Thymus (tissue), 11 donors: Measurements from ENCODE around the gene DCLK3. TPM values are rescaled to one million over a fixed set of nuclear protein-coding genes. Genes with fewer than 3 reads are reported as not detected.

Source experiments
- DNase-seq, 9 donors: peaks; one replicate each; pipeline ENCODE4 v3.0.0-alpha.2; 2013; ENCODE audit warnings: low spot score in 9 of 9, low read depth in 6 of 9, missing footprints in 1 of 9
- H3K27ac ChIP-seq, 2 donors: one replicate each; pipeline ENCODE4 v1.5.1; 2013; ENCODE audit warnings: control low read depth in 1 of 2, low read depth in 1 of 2, low read length in 1 of 2, mild to moderate bottlenecking in 1 of 2, moderate library complexity in 1 of 2
- H3K27me3 ChIP-seq, 2 donors: one replicate each; pipeline ENCODE4 v1.5.1; 2013; ENCODE audit warnings: low read length in 1 of 2; ENCODE audit not compliant: control insufficient read depth in 2 of 2, insufficient read depth in 1 of 2
- H3K36me3 ChIP-seq, 2 donors: one replicate each; pipeline ENCODE4 v1.5.1; 2013; ENCODE audit warnings: low read length in 1 of 2, mild to moderate bottlenecking in 1 of 2, moderate library complexity in 1 of 2; ENCODE audit not compliant: control insufficient read depth in 2 of 2, insufficient read depth in 2 of 2
- H3K4me1 ChIP-seq, 2 donors: one replicate each; pipeline ENCODE4 v1.5.1; 2013; ENCODE audit warnings: low read length in 2 of 2; ENCODE audit not compliant: control insufficient read depth in 2 of 2, insufficient read depth in 2 of 2
- H3K4me3 ChIP-seq, 2 donors: one replicate each; pipeline ENCODE4 v1.5.1; 2013; ENCODE audit warnings: low read length in 2 of 2, control low read depth in 1 of 2, mild to moderate bottlenecking in 1 of 2
- H3K9me3 ChIP-seq, 2 donors: one replicate each; pipeline ENCODE4 v1.5.1; 2013; ENCODE audit warnings: low read length in 1 of 2, mild to moderate bottlenecking in 1 of 2; ENCODE audit not compliant: control insufficient read depth in 2 of 2, insufficient read depth in 1 of 2
- WGBS: extraction: QIAGEN DNeasy Blood & Tissue Kit; methylation state at CpG from one replicate; pipeline ENCODE4 v1.1.7; 2013; 5-methylcytosine and 5-hydroxymethylcytosine counted together
- polyA plus RNA-seq: library from polyadenylated mRNA; stranded (reverse); fragments of 200-250 nt; gene quantifications from one replicate; pipeline ENCODE4 v1.2.3, GENCODE V29; 2013
- total RNA-seq: library from RNA; stranded (reverse); fragments of 120-200 nt; gene quantifications from one replicate; pipeline ENCODE4 v1.2.4, GENCODE V29; 2013
- donor health status: healthy.

Gene DCLK3
- total and polyA plus RNA-seq, 2 donors, result 0.38 to 0.41 TPM

DNA sequence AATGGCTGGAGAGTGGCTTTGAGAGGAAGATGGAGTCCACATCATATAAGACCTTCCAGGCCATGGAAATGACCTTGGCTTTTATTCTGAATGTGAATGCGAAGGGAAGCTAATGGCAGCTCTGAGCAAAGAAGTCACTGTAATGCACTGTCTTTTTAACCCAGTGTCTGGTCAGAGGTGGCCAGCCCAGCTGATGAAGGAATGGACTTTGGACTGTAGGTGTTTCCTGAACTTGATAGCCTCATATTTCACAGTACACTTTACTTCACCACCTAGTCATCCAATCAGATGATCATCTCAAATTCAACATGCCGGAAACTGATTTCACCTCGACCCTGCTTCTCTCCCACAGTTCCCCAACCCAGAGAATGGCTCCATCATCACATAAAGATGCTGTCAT lies 33.4 kb downstream of the DCLK3 start:
- 96% methylated on average over 3 of the region's 3 CpGs for WGBS
- Histone ChIP-seq H3K4me3 (no peak overlapping the region), H3K36me3 (no peaks in the 10 kb centered on the region), H3K27me3 (no peaks in the 10 kb centered on the region), H3K9me3 (no peaks in the 10 kb centered on the region), H3K27ac (no peak overlapping the region), H3K4me1 (no peaks in the 10 kb centered on the region)
- no peak for DNase-seq

GRCh38 chr3:36729204-36730056 lies 34.9 kb downstream of the DCLK3 start:
- H3K4me3 ChIP-seq, result no peak overlapping the region
- WGBS, result 69% methylated on average over 9 of the region's 9 CpGs
- no peak overlapping the region for H3K27ac ChIP-seq
- no peaks in the 10 kb centered on the region for H3K36me3 ChIP-seq
- DNase-seq, result peak in 7 of 9 donors; percentile 22 to 64 (median 36)
- H3K27me3 ChIP-seq, result no peaks in the 10 kb centered on the region
- no peaks in the 10 kb centered on the region for H3K4me1 ChIP-seq
- H3K9me3 ChIP-seq, result no peaks in the 10 kb centered on the region

- Histone ChIP-seq H3K4me3 (no peak overlapping the region), H3K27ac (no peak overlapping the region), H3K27me3 (no peaks in the 10 kb centered on the region), H3K36me3 (no peaks in the 10 kb centered on the region), H3K4me1 (peaks cover 4 to 7% of the 10 kb centered on the region in 2 donors), H3K9me3 (no peaks in the 10 kb centered on the region)
- WGBS, result 98% methylated on average over 5 of the region's 5 CpGs
- DNase-seq, result no peak
These were observed 49.8 kb downstream of the DCLK3 start for GRCh38 chr3:36714343-36715086.

DNA sequence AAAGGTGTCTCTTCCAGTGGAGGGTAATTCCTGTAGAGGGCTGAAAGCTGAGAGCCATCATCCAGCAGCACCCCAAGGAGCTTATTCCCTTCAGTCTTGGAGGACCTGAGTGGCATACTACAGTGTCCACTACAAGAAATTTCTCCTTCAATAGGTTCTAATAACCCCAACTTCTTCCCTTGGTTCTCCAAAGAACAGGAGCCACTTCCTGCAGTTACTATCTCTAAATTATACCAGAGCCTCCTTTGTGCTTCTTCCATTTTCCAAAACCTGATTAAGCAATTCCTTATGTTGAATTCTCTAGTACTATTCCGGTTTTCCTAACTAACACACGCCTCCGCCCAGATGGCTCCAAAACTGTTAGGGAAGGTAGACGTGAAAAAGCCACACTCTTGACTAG lies 50.4 kb downstream of the DCLK3 start:
- peaks cover 4 to 7% of the 10 kb centered on the region in 2 donors for H3K4me1 ChIP-seq
- no peaks in the 10 kb centered on the region for H3K27me3 ChIP-seq
- WGBS, result 98% methylated on average over 4 of the region's 4 CpGs
- no peak for DNase-seq
- no peak overlapping the region for H3K4me3 ChIP-seq
- no peaks in the 10 kb centered on the region for H3K36me3 ChIP-seq
- no peak overlapping the region for H3K27ac ChIP-seq
- no peaks in the 10 kb centered on the region for H3K9me3 ChIP-seq

GRCh38 chr3:36710606-36711005 lies 53.7 kb downstream of the DCLK3 start:
- Histone ChIP-seq H3K27me3 (no peaks in the 10 kb centered on the region), H3K4me3 (no peak overlapping the region), H3K36me3 (no peaks in the 10 kb centered on the region), H3K27ac (no peak overlapping the region), H3K9me3 (no peaks in the 10 kb centered on the region), H3K4me1 (peaks cover 4 to 7% of the 10 kb centered on the region in 2 donors)
- DNase-seq, result no peak
- 63% methylated on average over 2 of the region's 2 CpGs for WGBS

DNA sequence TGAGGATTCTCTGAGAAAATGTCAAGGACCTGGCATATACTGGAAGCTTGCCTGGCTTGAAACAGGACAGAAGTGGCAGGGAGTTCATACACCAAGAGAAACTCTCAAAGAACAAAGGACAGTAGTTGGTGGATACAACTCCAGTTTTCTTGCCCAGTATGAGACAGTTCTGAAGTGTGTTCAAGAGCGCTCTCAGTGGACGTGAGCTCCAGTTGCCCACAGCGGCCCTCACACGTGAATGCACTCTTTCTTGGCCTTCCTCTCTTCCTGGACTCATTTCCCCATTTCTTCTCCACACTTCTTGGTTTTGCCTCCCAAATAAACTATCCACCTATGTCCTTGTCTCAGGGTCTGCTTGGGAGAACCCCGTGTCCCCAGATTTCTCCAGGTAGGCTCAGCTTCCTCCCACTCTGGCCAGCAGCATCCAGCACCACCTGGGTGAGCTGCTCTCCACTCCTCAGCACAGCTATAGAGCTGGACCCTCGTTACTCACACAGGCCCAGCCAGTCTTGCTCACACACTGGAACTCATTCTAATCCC lies 54.5 kb downstream of the DCLK3 start:
- Histone ChIP-seq H3K9me3 (no peaks in the 10 kb centered on the region), H3K27me3 (no peaks in the 10 kb centered on the region), H3K4me3 (no peak overlapping the region), H3K4me1 (peaks cover 4 to 7% of the 10 kb centered on the region in 2 donors), H3K27ac (no peak overlapping the region), H3K36me3 (no peaks in the 10 kb centered on the region)
- DNase-seq, result no peak
- 98% methylated on average over 6 of the region's 6 CpGs for WGBS

DNA sequence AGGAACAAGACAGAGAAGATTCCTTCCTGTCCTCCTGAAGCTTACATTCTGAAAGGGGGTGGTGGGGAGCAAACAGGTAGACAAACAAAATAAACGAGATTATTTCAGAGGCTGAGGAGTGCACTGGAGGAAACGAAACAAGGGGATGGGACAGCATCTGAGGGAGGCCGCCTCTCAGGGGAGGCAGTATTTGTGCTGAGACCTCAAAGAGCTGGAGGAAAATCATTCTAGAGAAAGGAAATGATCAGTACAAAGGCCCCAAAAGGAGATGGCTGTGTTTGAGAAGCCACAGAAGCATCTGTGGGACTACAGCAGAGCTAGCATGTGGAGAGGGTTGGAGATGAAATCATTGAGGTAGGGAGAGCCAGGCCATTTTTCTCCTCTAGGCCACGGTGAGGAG lies 55.1 kb downstream of the DCLK3 start:
- Histone ChIP-seq H3K27ac (no peak overlapping the region), H3K36me3 (no peaks in the 10 kb centered on the region), H3K9me3 (no peaks in the 10 kb centered on the region), H3K27me3 (no peaks in the 10 kb centered on the region), H3K4me3 (no peak overlapping the region), H3K4me1 (peaks cover 4 to 7% of the 10 kb centered on the region in 2 donors)
- DNase-seq, result peak in 2 of 9 donors; percentile 10 to 36
- 78% methylated on average over 4 of the region's 4 CpGs for WGBS

DNA sequence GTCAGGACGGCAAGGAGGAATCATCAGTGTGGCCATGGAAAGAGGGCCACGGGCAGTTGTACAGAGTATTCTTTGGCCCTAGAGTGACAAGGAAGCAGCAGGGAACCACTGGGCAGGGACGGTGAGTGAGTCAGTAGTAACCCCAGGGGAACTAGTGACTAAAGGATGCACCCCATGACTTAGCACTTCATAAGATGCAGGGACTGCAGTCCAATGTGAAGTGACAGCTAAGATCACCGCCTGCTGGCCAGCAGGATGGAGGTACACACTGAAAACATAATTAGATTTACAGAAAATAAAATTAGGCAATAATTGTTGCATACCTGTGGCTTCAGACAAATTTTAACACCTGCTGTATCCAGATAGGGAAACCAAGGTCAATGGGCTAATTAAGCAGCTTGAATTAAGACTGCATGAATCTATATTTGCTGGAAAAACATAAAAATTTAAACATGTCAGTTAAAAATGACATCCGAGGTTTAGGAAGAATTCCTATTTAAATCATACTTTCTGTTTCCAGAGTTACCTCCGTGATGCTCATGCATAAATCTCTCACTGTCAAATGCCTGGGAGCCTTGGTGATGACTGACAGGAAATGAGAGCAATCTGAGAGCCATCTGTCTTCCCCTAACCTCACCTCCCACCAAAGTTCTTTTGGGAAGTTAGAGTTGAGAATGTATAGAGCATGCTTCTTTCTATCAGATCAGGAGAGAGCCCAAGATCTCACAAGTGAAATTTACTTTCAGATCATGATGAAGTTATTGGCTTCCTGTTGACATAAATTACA lies 56.5 kb downstream of the DCLK3 start:
- WGBS, result 48% methylated on average over 6 of the region's 6 CpGs

More for the DNA sequence above, 56.5 kb downstream of the DCLK3 start:
- Histone ChIP-seq H3K36me3 (no peaks in the 10 kb centered on the region), H3K27ac (no peak overlapping the region), H3K4me3 (no peak overlapping the region), H3K27me3 (no peaks in the 10 kb centered on the region), H3K9me3 (no peaks in the 10 kb centered on the region), H3K4me1 (no peaks in the 10 kb centered on the region)
- DNase-seq, result no peak
